T-helper 1 cell treated with Interleukin-12 subunit alpha and Interleukin-12 subunit beta and Interleukin-4 antibody, amounts not matched to agents 30 μg/mL and 1 μg/mL, for 36 hours (primary cell): ENCODE results near the gene PHLDB1.
"Not testable (repeated sequence)": the region's sequence is repeated elsewhere in the genome, so short reads cannot be mapped to it uniquely, and the experiment has no call there.

Experiments used
- H3K27ac Mint-ChIP-seq: one replicate; pipeline ENCODE4 v1.8.0; 2021; ENCODE audit warnings: mild to moderate bottlenecking, mixed read lengths
- H3K27me3 Mint-ChIP-seq: one replicate; pipeline ENCODE4 v1.8.0; 2021; ENCODE audit warnings: low read depth, mixed read lengths
- H3K36me3 Mint-ChIP-seq: one replicate; pipeline ENCODE4 v1.8.0; 2021; ENCODE audit warnings: low read depth, mixed read lengths
- H3K4me1 Mint-ChIP-seq: one replicate; pipeline ENCODE4 v1.8.0; 2021; ENCODE audit warnings: low read depth, mixed read lengths
- H3K4me3 Mint-ChIP-seq: one replicate; pipeline ENCODE4 v1.8.0; 2021; ENCODE audit warnings: mild to moderate bottlenecking, moderate library complexity, mixed read lengths
- H3K9me3 Mint-ChIP-seq: one replicate; pipeline ENCODE4 v1.8.0; 2021; ENCODE audit warnings: mixed read lengths

The PHLDB1 gene

DNA sequence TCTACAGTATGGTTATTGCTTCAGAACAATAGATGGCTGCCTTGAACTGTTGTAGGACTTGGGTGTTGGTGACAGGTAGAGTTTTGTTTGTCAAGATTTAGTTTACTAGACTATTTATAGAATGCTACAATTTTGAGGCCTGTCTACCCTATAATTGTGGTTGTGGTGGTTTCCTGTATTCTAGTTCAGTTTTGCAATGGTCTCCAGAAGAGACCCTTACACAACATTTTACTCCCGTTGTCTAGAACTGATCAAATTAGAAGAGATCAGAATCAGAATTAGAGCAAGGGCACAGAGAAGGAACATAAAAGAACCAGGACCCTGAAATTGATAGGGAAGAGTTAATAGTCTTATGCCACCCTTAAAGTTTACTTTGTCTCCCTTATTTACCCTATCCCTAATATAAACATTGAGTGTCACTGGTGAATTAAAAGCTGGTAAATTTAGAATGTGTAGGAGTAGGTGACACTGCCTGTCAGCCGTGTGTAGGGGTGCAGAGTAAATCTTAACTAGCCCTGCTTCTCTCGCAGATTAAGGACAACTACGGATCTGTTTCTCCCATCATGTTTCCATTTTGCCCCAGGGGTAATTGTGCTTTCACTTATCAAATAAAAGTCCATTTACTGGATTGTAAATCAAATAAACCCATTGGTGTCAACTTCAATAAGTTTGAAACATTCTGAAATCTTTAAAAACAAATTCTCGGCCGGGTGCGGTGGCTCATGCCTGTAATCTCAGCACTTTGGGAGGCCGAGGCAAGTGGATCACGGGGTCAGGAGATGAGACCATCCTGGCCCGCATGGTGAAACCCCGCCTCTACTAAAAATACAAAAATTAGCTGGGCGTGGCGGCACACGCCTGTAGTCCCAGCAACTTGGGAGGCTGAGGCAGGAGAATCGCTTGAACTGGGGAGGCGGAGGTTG lies 10.9 kb upstream of the PHLDB1 start:
- H3K27ac Mint-ChIP-seq = no peak overlapping the region
- no peak overlapping the region for H3K4me3 Mint-ChIP-seq
- no peaks in the 10 kb centered on the region for H3K9me3 Mint-ChIP-seq
- peaks cover 47% of the 10 kb centered on the region for H3K36me3 Mint-ChIP-seq
- peaks cover 4% of the 10 kb centered on the region for H3K4me1 Mint-ChIP-seq
- H3K27me3 Mint-ChIP-seq = no peaks in the 10 kb centered on the region

DNA sequence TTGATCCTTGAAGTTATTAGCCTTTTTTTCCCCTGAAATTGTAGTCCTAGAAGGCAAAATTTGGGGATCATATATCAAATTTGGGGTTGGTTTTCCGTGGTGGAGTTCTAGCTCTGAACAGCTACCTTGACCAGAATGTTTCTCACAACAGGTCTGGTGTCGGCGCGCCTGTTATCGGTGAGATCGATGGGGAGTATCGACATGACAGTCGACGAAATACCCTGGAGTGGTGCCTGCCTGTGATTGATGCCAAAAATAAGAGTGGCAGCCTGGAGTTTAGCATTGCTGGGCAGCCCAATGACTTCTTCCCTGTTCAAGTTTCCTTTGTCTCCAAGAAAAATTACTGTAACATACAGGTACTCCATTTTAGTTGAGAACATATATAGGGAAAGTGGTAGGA lies 9.9 kb upstream of the PHLDB1 start:
- H3K4me3 Mint-ChIP-seq = no peak overlapping the region
- no peaks in the 10 kb centered on the region for H3K27me3 Mint-ChIP-seq
- peaks cover 57% of the 10 kb centered on the region for H3K36me3 Mint-ChIP-seq
- H3K9me3 Mint-ChIP-seq = no peaks in the 10 kb centered on the region
- peaks cover 7% of the 10 kb centered on the region for H3K4me1 Mint-ChIP-seq
- no peak overlapping the region for H3K27ac Mint-ChIP-seq

DNA sequence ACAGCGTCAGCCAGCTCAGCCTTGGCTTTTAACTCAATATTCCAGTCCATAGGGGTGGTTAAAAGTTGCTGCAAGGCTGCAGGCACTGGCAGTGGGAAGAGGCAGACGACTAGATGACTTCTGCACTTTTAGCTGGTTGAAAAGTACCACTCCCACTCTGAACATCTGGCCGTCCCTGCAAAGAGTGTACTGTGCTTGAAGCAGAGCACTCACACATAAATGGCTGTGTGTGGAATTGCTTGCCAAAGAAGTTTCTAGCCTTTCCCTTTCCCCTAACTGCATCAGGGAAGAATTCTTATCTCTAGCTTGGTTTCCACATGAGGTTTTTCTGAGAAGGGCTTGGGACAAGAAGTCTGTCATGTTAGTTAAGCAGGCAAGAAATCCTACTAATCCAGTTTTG lies 5.1 kb upstream of the PHLDB1 start:
- no peaks in the 10 kb centered on the region for H3K9me3 Mint-ChIP-seq
- H3K4me1 Mint-ChIP-seq = peaks cover 7% of the 10 kb centered on the region
- H3K36me3 Mint-ChIP-seq = peaks cover 37% of the 10 kb centered on the region
- peaks cover 12% of the 10 kb centered on the region for H3K27me3 Mint-ChIP-seq
- H3K27ac Mint-ChIP-seq = peak overlapping the region; percentile 13
- H3K4me3 Mint-ChIP-seq = no peak overlapping the region

DNA sequence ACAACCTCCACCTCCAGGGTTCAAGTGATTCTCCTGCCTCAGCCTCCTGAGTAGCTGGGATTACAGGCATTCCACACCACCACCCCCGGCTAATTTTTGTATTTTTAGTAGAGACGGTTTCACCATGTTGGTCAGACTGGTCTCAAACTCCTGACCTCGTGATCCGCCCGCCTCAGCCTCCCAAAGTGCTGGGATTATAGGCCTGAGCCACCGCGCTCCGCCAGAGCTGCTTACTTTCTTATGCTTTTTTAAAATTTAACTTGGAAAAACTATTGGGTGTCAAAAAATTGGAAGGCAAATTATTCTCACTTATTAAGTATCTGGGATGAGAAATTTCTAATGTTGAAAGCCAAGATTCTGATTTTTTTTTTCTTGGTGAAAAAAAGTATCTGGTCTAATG lies 3.7 kb upstream of the PHLDB1 start:
- Mint-ChIP-seq H3K27me3 (peaks cover 14% of the 10 kb centered on the region), H3K36me3 (peaks cover 31% of the 10 kb centered on the region)
- not testable (repeated sequence) for H3K27ac Mint-ChIP-seq, H3K9me3 Mint-ChIP-seq, H3K4me3 Mint-ChIP-seq, H3K4me1 Mint-ChIP-seq

DNA sequence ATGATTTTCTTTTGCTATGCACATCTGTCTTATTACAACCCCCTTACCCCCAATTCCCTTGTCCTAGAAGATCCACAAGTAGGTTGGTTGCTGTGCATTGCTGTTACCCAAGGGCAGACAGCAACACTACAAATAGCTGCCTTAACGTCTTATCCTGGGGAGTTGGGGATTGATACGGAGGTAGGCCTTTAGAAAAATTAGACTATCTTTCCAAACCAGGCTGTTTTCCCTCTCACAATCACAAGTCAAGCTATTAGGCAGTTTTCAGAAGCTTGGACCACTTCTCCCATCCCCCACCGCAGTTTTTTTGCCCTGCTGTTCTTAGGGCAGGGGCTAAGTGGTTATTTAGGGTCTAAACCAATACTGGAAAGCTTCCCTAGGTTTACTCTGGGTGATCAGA lies 2.8 kb upstream of the PHLDB1 start:
- Mint-ChIP-seq H3K4me3 (no peak overlapping the region), H3K4me1 (peaks cover 17% of the 10 kb centered on the region), H3K36me3 (peaks cover 31% of the 10 kb centered on the region), H3K27ac (no peak overlapping the region), H3K9me3 (no peaks in the 10 kb centered on the region), H3K27me3 (peaks cover 23% of the 10 kb centered on the region)

DNA sequence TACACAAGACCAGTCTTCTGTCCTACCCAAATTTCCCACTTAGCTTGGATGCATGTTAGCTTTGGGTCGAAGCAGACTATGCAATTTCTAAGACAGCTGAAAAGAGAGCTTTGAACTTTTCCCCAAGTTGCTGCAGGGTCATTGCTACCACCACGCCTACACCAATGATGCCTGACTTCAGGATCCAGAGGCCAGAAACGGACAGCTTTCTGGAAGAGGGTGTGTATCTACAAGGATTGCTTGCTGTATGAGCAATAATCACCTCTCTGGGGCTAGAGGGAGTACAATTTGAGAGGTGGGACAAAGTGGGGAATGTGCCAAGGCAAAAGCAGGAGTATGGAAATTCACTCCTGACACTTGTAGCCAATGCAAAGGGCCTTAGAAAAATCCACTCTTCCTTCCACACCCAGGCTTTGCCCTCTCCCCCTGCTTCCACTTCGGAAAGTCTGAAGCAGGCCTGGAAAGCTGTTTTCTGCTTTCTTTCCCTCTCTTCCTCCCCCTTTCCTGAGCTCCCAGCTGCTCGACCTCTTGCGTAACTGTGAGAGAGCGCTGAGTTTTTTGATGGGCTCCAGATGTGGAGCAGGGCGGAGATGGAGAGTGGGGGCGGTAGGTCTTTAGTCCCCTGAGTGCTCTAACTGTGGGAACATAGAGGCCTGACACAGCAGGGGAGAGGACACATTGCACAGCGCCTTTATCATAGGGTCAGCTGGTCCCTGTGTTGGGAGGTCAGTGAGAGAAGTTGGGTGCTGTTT lies 2.1 kb upstream of the PHLDB1 start:
- Mint-ChIP-seq H3K9me3 (no peaks in the 10 kb centered on the region), H3K36me3 (peaks cover 25% of the 10 kb centered on the region), H3K4me3 (no peak overlapping the region), H3K27me3 (peaks cover 30% of the 10 kb centered on the region), H3K27ac (no peak overlapping the region), H3K4me1 (peaks cover 21% of the 10 kb centered on the region)

DNA sequence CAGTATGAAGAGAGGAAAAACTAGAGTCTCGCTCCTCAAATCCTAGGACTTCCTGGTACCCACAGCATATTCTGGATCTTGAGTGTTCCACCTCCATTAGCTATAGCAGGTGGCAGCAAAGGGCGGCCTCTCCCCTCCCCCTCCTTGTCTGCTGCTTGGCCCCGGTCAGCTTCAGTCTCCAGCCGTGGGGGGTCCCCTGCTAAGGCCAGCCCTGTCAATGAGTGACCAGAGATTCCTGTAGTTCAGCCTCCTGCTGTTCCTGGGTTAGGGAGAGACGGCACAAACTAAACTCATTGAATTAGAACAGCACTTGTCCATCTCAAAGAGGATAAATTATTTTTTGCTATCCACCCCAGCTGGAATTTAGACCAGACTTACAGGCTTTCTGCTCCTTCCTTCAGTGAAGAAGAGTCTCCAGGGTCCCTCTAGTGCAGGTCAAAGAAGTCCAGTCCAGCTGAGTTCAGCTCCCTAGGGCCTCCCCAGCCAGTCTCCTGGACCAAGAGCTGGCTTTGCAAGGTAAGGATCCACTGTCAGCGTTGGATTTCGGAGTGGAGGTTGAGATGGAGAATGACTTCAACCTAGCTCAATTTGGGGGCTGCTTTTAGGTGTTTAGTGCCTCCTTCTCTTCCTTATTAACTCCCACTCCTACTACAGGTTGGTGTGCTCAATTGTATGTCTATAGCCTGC lies 1.1 kb upstream of the PHLDB1 start:
- no peak overlapping the region for H3K27ac Mint-ChIP-seq
- peaks cover 34% of the 10 kb centered on the region for H3K27me3 Mint-ChIP-seq
- H3K9me3 Mint-ChIP-seq = no peaks in the 10 kb centered on the region
- peak overlapping the region; percentile 40 for H3K4me3 Mint-ChIP-seq
- peaks cover 24% of the 10 kb centered on the region for H3K4me1 Mint-ChIP-seq
- peaks cover 20% of the 10 kb centered on the region for H3K36me3 Mint-ChIP-seq

DNA sequence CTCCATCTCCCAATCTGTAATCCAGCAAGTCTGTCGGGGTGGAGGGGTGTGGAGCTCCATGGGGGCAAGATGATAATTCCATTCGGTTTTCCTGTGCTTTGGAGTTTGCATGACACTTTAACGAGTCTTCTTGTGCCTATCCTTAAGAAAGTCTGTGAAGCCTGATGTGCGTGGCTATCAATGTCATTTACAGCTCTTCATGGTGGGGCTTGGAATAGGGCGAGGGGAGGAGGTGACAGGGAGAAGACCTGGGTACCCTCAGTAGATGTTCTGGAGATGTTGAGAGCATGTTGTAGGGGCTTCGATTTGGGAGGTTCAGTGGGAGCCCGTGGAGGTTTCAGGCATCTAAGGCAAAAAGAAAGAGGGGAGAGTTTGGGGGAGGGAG lies 579 bp upstream of the PHLDB1 start:
- H3K9me3 Mint-ChIP-seq = no peaks in the 10 kb centered on the region
- peaks cover 15% of the 10 kb centered on the region for H3K36me3 Mint-ChIP-seq
- no peak overlapping the region for H3K27ac Mint-ChIP-seq
- peaks cover 35% of the 10 kb centered on the region for H3K27me3 Mint-ChIP-seq
- H3K4me1 Mint-ChIP-seq = peaks cover 24% of the 10 kb centered on the region
- peak overlapping the region; percentile 40 for H3K4me3 Mint-ChIP-seq

DNA sequence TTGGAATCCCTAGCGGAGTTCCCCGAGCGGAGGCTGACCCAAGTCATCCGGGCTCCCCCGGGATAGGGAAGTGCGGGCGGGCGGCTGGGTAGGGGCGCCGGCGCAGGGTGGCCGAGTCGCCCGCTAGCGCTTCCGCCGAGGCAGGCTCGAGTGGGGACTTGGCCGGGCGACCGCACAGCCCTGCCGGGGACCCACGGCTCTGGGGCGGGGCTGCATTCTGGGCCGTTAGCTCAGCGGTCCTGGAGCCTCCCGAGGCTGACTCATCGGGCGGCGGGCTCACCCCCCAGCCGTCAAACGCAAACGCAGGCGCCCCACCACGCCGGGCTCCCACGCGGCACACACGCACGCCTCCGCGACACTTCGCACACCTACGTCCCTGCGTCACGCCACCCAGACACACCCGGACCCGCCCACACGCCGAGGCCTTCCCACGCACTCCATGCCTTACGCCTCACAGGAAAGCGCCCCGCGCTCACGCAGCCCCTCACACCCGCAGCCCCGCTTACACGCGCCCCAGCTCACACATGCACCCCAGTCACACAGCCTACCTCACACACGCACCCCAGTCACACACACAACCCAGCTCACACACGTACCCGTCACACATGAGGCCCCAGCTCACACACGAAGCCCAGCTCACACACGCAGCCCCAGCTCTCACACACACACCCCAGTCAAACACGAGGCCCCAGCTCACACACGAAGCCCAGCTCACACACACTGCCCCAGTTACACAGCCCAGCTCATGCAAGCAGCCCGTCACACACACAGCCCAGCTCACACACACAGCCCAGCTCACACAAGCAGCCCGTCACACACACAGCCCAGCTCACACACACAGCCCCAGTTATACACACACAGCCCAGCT lies 1.2 kb downstream of the PHLDB1 start:
- peak overlapping the region; percentile 77 for H3K4me3 Mint-ChIP-seq
- peaks cover 4% of the 10 kb centered on the region for H3K36me3 Mint-ChIP-seq
- H3K27ac Mint-ChIP-seq = peak overlapping the region; percentile 24
- H3K4me1 Mint-ChIP-seq = peaks cover 22% of the 10 kb centered on the region
- H3K9me3 Mint-ChIP-seq = no peaks in the 10 kb centered on the region
- H3K27me3 Mint-ChIP-seq = peaks cover 44% of the 10 kb centered on the region

DNA sequence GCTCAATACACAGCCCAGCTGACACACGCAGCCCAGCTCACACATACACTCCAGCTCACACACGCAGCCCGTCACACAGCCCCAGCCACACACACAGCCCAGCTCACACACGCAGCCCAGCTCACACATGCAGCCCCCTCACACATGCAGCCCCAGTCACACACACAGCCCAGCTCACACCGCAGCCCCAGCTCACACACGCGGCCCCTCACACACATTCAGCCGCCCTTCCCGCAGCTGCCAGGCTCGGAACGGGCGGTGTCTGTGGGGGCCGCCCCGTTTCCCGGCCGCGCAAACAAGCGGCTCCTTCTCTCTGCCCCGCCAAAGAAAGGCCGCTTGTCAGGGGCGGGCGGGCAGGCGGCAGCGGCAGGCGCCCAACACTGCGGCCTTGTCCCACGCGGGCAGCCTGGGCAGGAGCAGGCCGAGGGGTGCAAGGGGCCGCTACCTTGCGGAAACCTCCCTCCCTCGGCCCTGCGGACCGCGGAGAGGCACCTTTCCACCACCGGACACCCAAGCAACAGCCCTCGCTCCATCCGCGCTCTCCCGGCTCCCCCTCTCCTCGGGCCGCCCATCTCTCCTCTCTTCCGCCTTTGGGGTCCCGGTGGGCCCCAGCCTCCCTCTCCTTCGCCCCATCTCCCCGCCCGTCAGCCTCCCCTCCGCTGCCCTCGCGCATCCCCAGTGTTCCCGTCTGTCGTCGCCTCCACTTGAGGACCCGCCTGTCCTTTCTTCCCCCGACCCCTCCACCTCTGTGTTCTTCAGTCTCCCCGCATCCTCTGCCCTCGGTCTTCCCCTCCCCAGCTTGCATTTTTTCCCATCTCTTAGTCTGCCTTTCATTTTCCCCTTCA lies 2.2 kb downstream of the PHLDB1 start:
- Mint-ChIP-seq H3K4me1 (peaks cover 22% of the 10 kb centered on the region), H3K27me3 (peaks cover 47% of the 10 kb centered on the region), H3K9me3 (no peaks in the 10 kb centered on the region), H3K27ac (peak overlapping the region; percentile 24), H3K36me3 (peaks cover 3% of the 10 kb centered on the region), H3K4me3 (peak overlapping the region; percentile 77)

DNA sequence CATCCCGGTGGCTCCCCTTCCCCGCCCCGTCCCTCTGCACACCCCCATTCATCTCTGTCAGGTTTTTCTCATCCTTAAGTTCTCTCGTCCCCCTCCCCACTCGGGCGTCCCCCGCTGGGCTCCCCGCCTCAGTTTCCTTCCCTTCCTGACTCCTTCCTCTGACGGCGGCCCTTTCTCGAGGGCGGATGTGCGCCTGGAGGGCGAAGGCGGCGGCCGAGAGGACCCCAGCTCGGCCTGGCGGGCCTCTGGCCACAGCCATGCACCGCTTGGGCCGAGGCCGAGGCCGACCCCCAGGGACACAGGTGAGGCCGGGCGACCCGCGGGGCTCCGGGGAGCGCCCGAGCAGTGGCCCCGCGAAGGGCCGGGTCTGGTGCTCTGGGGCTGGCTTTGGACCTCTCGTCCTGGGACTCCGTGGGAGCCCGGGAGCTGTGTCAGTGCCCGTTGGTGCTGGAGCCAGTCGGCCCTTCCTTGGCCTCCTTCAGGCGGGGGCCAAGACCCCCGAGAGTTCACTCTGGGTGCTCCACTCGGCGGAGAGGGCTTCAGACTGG lies 2.9 kb downstream of the PHLDB1 start:
- H3K9me3 Mint-ChIP-seq = no peaks in the 10 kb centered on the region
- peak overlapping the region; percentile 69 for H3K4me3 Mint-ChIP-seq
- H3K27me3 Mint-ChIP-seq = peaks cover 47% of the 10 kb centered on the region
- H3K27ac Mint-ChIP-seq = no peak overlapping the region
- peaks cover 3% of the 10 kb centered on the region for H3K36me3 Mint-ChIP-seq
- peaks cover 22% of the 10 kb centered on the region for H3K4me1 Mint-ChIP-seq

DNA sequence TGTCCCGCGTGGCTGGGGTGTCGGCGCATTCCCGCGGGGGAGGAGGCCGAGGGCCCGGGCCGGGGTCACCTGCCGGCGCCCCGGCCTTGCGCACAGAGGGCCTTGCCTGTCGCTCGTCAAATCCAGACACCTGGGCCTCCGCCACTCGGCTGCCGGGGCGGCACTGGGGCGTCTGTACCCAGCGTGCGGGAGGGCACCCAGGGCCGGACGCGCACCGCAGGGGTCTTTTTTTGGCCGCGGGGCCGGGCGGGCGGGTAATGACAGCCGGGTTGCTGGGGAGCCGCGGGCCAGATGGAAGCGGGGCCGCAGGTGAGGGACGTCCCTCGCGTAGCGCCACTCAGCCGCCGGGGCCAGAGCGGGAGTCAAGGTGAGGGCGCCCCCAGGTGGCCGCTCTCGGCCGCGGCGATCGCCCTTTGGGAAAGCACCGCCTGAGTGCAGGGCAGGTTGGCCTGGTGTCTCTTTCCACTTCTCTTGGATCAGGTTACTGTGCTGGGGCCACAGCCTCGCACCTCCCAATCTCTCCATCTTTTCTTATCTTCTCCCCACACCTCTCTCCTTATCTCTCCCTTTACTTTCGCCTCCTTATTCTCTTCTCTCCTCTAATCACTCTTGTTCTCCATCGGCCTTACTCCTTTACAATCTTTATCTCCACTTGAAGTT lies 3.5 kb downstream of the PHLDB1 start:
- Mint-ChIP-seq H3K9me3 (no peaks in the 10 kb centered on the region), H3K27ac (no peak overlapping the region), H3K36me3 (peaks cover 3% of the 10 kb centered on the region), H3K4me3 (peak overlapping the region; percentile 53), H3K4me1 (peaks cover 22% of the 10 kb centered on the region), H3K27me3 (peaks cover 47% of the 10 kb centered on the region)

DNA sequence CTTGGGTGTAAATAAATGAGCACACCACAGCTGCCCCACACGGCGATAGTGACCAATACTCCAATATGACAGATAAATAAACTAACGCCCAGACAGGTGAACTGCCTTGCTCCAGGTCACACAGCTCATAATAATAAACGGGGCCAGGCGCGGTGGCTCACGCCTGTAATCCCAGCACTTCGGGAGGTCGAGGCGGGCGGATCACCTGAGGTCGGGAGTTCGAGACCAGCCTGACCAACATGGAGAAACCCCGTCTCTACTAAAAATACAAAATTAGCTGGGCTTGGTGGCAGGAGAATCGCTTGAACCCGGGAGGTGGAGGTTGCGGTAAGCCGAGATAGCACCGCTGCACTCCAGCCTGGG lies 4.0 kb downstream of the PHLDB1 start:
- H3K36me3 Mint-ChIP-seq = not testable (repeated sequence)

More for the DNA sequence above, 4.0 kb downstream of the PHLDB1 start:
- Mint-ChIP-seq H3K4me3 (peak overlapping the region; percentile 53), H3K27me3 (peaks cover 42% of the 10 kb centered on the region), H3K4me1 (peaks cover 22% of the 10 kb centered on the region)
- not testable (repeated sequence) for H3K27ac Mint-ChIP-seq, H3K9me3 Mint-ChIP-seq
